H9 (cell line): ENCODE measurements around the gene ESRRB. TPM values are rescaled to one million over a fixed set of nuclear protein-coding genes. Genes with fewer than 3 reads are reported as not detected.

Experiments
- DNase-seq: peaks from one replicate; pipeline ENCODE4 v3.0.0-alpha.2; 2017
- H2AFZ ChIP-seq: one replicate; pipeline ENCODE4 v1.6.1; 2013; ENCODE audit warnings: mild to moderate bottlenecking, low read length, control low read depth, moderate library complexity
- H2AK5ac ChIP-seq: 2 replicates; pipeline ENCODE4 v1.6.1; 2013; ENCODE audit warnings: low read length, control low read depth, mixed read lengths; ENCODE audit not compliant: insufficient read length
- H2BK120ac ChIP-seq: one replicate; pipeline ENCODE4 v1.6.1; 2013; ENCODE audit warnings: low read depth, mild to moderate bottlenecking, low read length, control low read depth, inconsistent platforms; ENCODE audit not compliant: poor library complexity, severe bottlenecking
- H2BK12ac ChIP-seq: 2 replicates; pipeline ENCODE4 v1.6.1; 2013; ENCODE audit warnings: low read length, control low read depth, mixed read lengths, low read depth; ENCODE audit not compliant: insufficient read length
- H2BK15ac ChIP-seq: 2 replicates; pipeline ENCODE4 v1.6.1; 2013; ENCODE audit warnings: low read depth, low read length, control low read depth
- H2BK20ac ChIP-seq: one replicate; pipeline ENCODE4 v1.6.1; 2013; ENCODE audit warnings: low read depth, mild to moderate bottlenecking, low read length, control low read depth, inconsistent platforms; ENCODE audit not compliant: poor library complexity, severe bottlenecking
- H2BK5ac ChIP-seq: 2 replicates; pipeline ENCODE4 v1.6.1; 2013; ENCODE audit warnings: low read length, control low read depth, mixed read lengths; ENCODE audit not compliant: insufficient read length
- H3K14ac ChIP-seq: 2 replicates; pipeline ENCODE4 v1.6.1; 2013; ENCODE audit warnings: low read length, control low read depth; ENCODE audit not compliant: insufficient read depth
- H3K18ac ChIP-seq: 2 replicates; pipeline ENCODE4 v1.6.1; 2013; ENCODE audit warnings: low read depth, mild to moderate bottlenecking, mixed read lengths, low read length, control low read depth; ENCODE audit not compliant: insufficient read length
- H3K23ac ChIP-seq: 2 replicates; pipeline ENCODE4 v1.6.1; 2013; ENCODE audit warnings: low read length, control low read depth, mixed read lengths, low read depth; ENCODE audit not compliant: insufficient read length
- H3K23me2 ChIP-seq: 2 replicates; pipeline ENCODE4 v1.6.1; 2013; ENCODE audit warnings: low read depth, mild to moderate bottlenecking, mixed read lengths, low read length, control low read depth; ENCODE audit not compliant: insufficient read length, poor library complexity, severe bottlenecking
- H3K27ac ChIP-seq: 2 replicates; pipeline ENCODE4 v1.5.1; 2013; ENCODE audit warnings: low read length, control low read depth, mixed read lengths, low read depth; ENCODE audit not compliant: insufficient read length
- H3K27me3 ChIP-seq: 2 replicates; pipeline ENCODE4 v1.6.1; 2013; ENCODE audit warnings: low read length, control low read depth, inconsistent platforms; ENCODE audit not compliant: insufficient read depth
- H3K4ac ChIP-seq: 2 replicates; pipeline ENCODE4 v1.6.1; 2013; ENCODE audit warnings: low read depth, mild to moderate bottlenecking, control low read depth, inconsistent platforms, low read length, moderate library complexity
- H3K4me1 ChIP-seq: 2 replicates; pipeline ENCODE4 v1.6.1; 2013; ENCODE audit warnings: low read length, control low read depth, inconsistent platforms; ENCODE audit not compliant: insufficient read depth
- H3K4me2 ChIP-seq: 2 replicates; pipeline ENCODE4 v1.6.1; 2013; ENCODE audit warnings: low read length, control low read depth, mixed read lengths; ENCODE audit not compliant: insufficient read length, insufficient read depth
- H3K56ac ChIP-seq: 2 replicates; pipeline ENCODE4 v1.6.1; 2013; ENCODE audit warnings: low read depth, mild to moderate bottlenecking, mixed read lengths, low read length, control low read depth; ENCODE audit not compliant: insufficient read length
- H3K79me1 ChIP-seq: 2 replicates; pipeline ENCODE4 v1.6.1; 2013; ENCODE audit warnings: low read depth, mild to moderate bottlenecking, moderate library complexity, low read length, control low read depth, inconsistent platforms; ENCODE audit not compliant: insufficient read depth, poor library complexity, severe bottlenecking
- H3K79me2 ChIP-seq: 2 replicates; pipeline ENCODE4 v1.6.1; 2013; ENCODE audit warnings: low read length, control low read depth, inconsistent platforms; ENCODE audit not compliant: insufficient read depth
- H3K9ac ChIP-seq: 2 replicates; pipeline ENCODE4 v1.6.1; 2013; ENCODE audit warnings: low read length, control low read depth, mixed read lengths; ENCODE audit not compliant: insufficient read length; ENCODE audit errors: extremely low read depth
- H3K9me3 ChIP-seq: one replicate; pipeline ENCODE4 v1.6.1; 2013; ENCODE audit warnings: low read depth, low read length, inconsistent platforms; ENCODE audit not compliant: control insufficient read depth
- H3T11ph ChIP-seq: one replicate; pipeline ENCODE4 v1.6.1; 2013; ENCODE audit warnings: mild to moderate bottlenecking, low read length, control low read depth, inconsistent platforms
- H4K20me1 ChIP-seq: one replicate; pipeline ENCODE4 v1.6.1; 2013; ENCODE audit not compliant: control insufficient read depth, insufficient read length, insufficient read depth
- H4K5ac ChIP-seq: 2 replicates; pipeline ENCODE4 v1.6.1; 2013; ENCODE audit warnings: low read depth, mild to moderate bottlenecking, mixed read lengths, low read length, control low read depth; ENCODE audit not compliant: insufficient read length
- H4K8ac ChIP-seq: replicated peaks from 2 replicates; pipeline ENCODE4 v1.6.1; 2013; ENCODE audit warnings: low read length, control low read depth, mixed read lengths, low read depth; ENCODE audit not compliant: insufficient read length
- H4K91ac ChIP-seq: 2 replicates; pipeline ENCODE4 v1.6.1; 2013; ENCODE audit warnings: low read depth, mild to moderate bottlenecking, moderate library complexity, mixed read lengths, low read length, control low read depth; ENCODE audit not compliant: insufficient read length
- H3K27ac Mint-ChIP-seq, 3 experiments: 2 replicates in 2 of 3; 3 replicates in 1 of 3; pipeline ENCODE4 v1.8.0; 2020 to 2021; ENCODE audit warnings: mixed read lengths in 3 of 3, mild to moderate bottlenecking in 1 of 3, moderate library complexity in 1 of 3
- H3K27me3 Mint-ChIP-seq: 2 replicates; pipeline ENCODE4 v1.8.0; 2021; ENCODE audit warnings: low read depth, mild to moderate bottlenecking, moderate library complexity, mixed read lengths
- H3K36me3 Mint-ChIP-seq, 3 experiments: 2 replicates in 2 of 3; 3 replicates in 1 of 3; pipeline ENCODE4 v1.8.0; 2020 to 2021; ENCODE audit warnings: low read depth in 3 of 3, mixed read lengths in 3 of 3; ENCODE audit not compliant: insufficient read depth in 1 of 3
- H3K4me1 Mint-ChIP-seq, 2 experiments: 2 replicates each; pipeline ENCODE4 v1.8.0; 2020; ENCODE audit warnings: mixed read lengths in 2 of 2
- H3K4me3 Mint-ChIP-seq, 2 experiments: 2 replicates in 1 of 2; 3 replicates in 1 of 2; pipeline ENCODE4 v1.8.0; 2020 to 2021; ENCODE audit warnings: mild to moderate bottlenecking in 2 of 2, mixed read lengths in 2 of 2, moderate library complexity in 1 of 2
- H3K9me3 Mint-ChIP-seq, 2 experiments: 2 replicates in 1 of 2; 3 replicates in 1 of 2; pipeline ENCODE4 v1.8.0; 2020; ENCODE audit warnings: mild to moderate bottlenecking in 2 of 2, mixed read lengths in 2 of 2, moderate library complexity in 1 of 2
- WGBS: extraction: QIAGEN DNeasy Blood & Tissue Kit; methylation state at CpG from one replicate; pipeline ENCODE4 v1.1.7; 2013; ENCODE audit warnings: missing lambda C conversion rate, low lambda C conversion rate, mixed read lengths; ENCODE audit not compliant: insufficient read length; ENCODE audit errors: extremely low coverage; 5-methylcytosine and 5-hydroxymethylcytosine counted together
- total RNA-seq: library from RNA; stranded (reverse); gene quantifications from 2 replicates; pipeline ENCODE4 v1.2.1, GENCODE V29; 2021
- TF ChIP-seq, protein P1 (sequence below): fragments of 200-600 bp; sonication (generic); conservative IDR thresholded peaks from 3 replicates; pipeline ENCODE4 v1.8.0; 2021; ENCODE audit warnings: antibody characterized with exemption, mild to moderate bottlenecking

Gene ESRRB
- total RNA-seq, 1 experiment from 2014 or later, result 0.11 TPM

DNA sequence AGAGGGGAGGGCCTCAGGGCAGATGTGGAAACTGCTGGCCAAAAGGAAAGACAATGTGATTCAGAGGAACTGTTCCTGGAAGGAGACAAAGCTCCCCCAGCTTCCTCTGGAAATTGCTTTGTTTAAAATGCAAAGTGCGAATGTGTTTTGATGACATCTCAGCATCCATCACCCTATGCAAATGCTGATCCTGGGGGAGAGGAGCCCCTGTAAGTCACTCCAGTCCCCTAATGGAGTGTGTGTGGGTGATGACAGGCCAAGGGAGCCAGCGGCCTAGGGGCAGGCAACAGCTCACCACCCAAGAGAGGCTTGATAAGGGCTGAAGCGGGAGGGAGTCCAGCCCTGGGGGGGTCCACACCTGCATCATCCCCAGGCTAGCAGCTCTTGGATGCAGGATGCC lies 134.2 kb downstream of the ESRRB start:
- Histone ChIP-seq H2BK5ac (no peak overlapping the region), H3K23ac (no peak overlapping the region), H3K4ac (no peak overlapping the region), H3K23me2 (no peaks in the 10 kb centered on the region), H3K9me3 (no peaks in the 10 kb centered on the region), H3K4me1 (peaks cover 4% of the 10 kb centered on the region; the same call in 1 of the 2 replicates), H3K9ac (no peak overlapping the region), H4K20me1 (no peaks in the 10 kb centered on the region), H3K79me1 (no peaks in the 10 kb centered on the region), H4K91ac (no peak overlapping the region), H2BK120ac (no peak overlapping the region), H3K14ac (no peak overlapping the region), H2BK12ac (no peak overlapping the region), H2AFZ (no peak overlapping the region), H3K79me2 (no peaks in the 10 kb centered on the region), H2AK5ac (no peak overlapping the region), H4K8ac (no peak overlapping the region), H4K5ac (no peak overlapping the region), H3K4me2 (no peak overlapping the region), H3T11ph (no peak overlapping the region), H3K56ac (no peak overlapping the region), H3K18ac (no peak overlapping the region), H3K27ac (no peak overlapping the region), H2BK20ac (no peak overlapping the region), H2BK15ac (no peak overlapping the region), H3K27me3 (no peaks in the 10 kb centered on the region)
- TF ChIP-seq, protein P1, sequence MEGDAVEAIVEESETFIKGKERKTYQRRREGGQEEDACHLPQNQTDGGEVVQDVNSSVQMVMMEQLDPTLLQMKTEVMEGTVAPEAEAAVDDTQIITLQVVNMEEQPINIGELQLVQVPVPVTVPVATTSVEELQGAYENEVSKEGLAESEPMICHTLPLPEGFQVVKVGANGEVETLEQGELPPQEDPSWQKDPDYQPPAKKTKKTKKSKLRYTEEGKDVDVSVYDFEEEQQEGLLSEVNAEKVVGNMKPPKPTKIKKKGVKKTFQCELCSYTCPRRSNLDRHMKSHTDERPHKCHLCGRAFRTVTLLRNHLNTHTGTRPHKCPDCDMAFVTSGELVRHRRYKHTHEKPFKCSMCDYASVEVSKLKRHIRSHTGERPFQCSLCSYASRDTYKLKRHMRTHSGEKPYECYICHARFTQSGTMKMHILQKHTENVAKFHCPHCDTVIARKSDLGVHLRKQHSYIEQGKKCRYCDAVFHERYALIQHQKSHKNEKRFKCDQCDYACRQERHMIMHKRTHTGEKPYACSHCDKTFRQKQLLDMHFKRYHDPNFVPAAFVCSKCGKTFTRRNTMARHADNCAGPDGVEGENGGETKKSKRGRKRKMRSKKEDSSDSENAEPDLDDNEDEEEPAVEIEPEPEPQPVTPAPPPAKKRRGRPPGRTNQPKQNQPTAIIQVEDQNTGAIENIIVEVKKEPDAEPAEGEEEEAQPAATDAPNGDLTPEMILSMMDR, result no peak
- WGBS, result no CpG with 5 or more reads among the region's 3 CpGs
- no peaks in the 10 kb centered on the region; a peak in 1 of 7 replicates for H3K36me3 Mint-ChIP-seq
- no peak overlapping the region for H3K4me3 Mint-ChIP-seq
- H3K27me3 Mint-ChIP-seq, result peaks cover 6% of the 10 kb centered on the region
- H3K4me1 Mint-ChIP-seq, result peaks cover 8 to 9% of the 10 kb centered on the region in 2 experiments
- DNase-seq, result no peak
- peak overlapping the region in 1 of 3 experiments; percentile 36; a peak in 1 of 7 replicates for H3K27ac Mint-ChIP-seq
- no peaks in the 10 kb centered on the region for H3K9me3 Mint-ChIP-seq
